Mesenteric fat pad (tissue), 1 donor: ENCODE measurements around the gene TUBA1C. TPM values are rescaled to one million over a fixed set of nuclear protein-coding genes. Genes with fewer than 3 reads are reported as not detected.
"Not testable (repeated sequence)": the region's sequence is repeated elsewhere in the genome, so short reads cannot be mapped to it uniquely, and the experiment has no call there.

Experiments
- DNase-seq: peaks from one replicate; pipeline ENCODE4 v3.0.0-alpha.2; 2020; ENCODE audit warnings: low spot score
- total RNA-seq: library from RNA; stranded (reverse); fragmentation: NEBNext Ultra II Directional; extraction: Animal tissue kit (Norgen Biotek cat#: 25700); gene quantifications from one replicate; pipeline ENCODE4 v1.2.1, GENCODE V29; 2021
- donor health status: DM: yes; HTN: yes; CAD: no.

The TUBA1C gene
- total RNA-seq, 1 donor from 2014 or later: 173 TPM

GRCh38 chr12:49305762-49306510 is 41.1 kb downstream of the TUBA1C start:
- DNase-seq: no peak

- no peak for DNase-seq
Observed at GRCh38 chr12:49309386-49309785, 44.5 kb downstream of the TUBA1C start.

GRCh38 chr12:49310451-49311000 is 45.6 kb downstream of the TUBA1C start:
- not testable (repeated sequence) for DNase-seq

- DNase-seq: no peak
Observed at GRCh38 chr12:49314811-49315210, 49.9 kb downstream of the TUBA1C start.

GRCh38 chr12:49317118-49317517 is 52.2 kb downstream of the TUBA1C start:
- not testable (repeated sequence) for DNase-seq

GRCh38 chr12:49320411-49321103 is 55.7 kb downstream of the TUBA1C start:
- not testable (repeated sequence) for DNase-seq

GRCh38 chr12:49322367-49322707 is 57.5 kb downstream of the TUBA1C start:
- DNase-seq: no peak

GRCh38 chr12:49322708-49323523 is 58.0 kb downstream of the TUBA1C start, which contains the start of gene TROAP:
TSS of gene TROAP (plus strand) at chr12:49323255. CDS start at chr12:49323609, 354 bp downstream.
- DNase-seq: peak; percentile 98

GRCh38 chr12:49323524-49324097 is 58.7 kb downstream of the TUBA1C start:
- no peak for DNase-seq

Other genes with a start within 250 kb of the TUBA1C start
- 61.7 TPM for gene PRKAG1, start 246.3 kb upstream of the TUBA1C start, total RNA-seq
- gene KMT2D, start 204.3 kb upstream of the TUBA1C start, total RNA-seq: 79.7 TPM
- gene RHEBL1, start 195.1 kb upstream of the TUBA1C start, total RNA-seq: 0.42 TPM
- 1.5 TPM for gene DHH, start 170.3 kb upstream of the TUBA1C start, total RNA-seq
- 46.1 TPM for gene LMBR1L, start 154.2 kb upstream of the TUBA1C start, total RNA-seq
- 737 TPM for gene TUBA1B, start 133.7 kb upstream of the TUBA1C start, total RNA-seq
- 121 TPM for gene TUBA1A, start 76.0 kb upstream of the TUBA1C start, total RNA-seq
- 0.55 TPM for gene PRPH, start 30.1 kb downstream of the TUBA1C start, total RNA-seq
- not detected for gene TROAP, start 58.2 kb downstream of the TUBA1C start, total RNA-seq
- not detected for gene C1QL4, start 72.1 kb downstream of the TUBA1C start, total RNA-seq
- gene DNAJC22, start 81.8 kb downstream of the TUBA1C start, total RNA-seq: not detected
- 9.9 TPM for gene SPATS2, start 102.4 kb downstream of the TUBA1C start, total RNA-seq